Amygdala (tissue), 56 donors: ENCODE data around the gene SYNGR1.
"Not testable (repeated sequence)": the region's sequence is repeated elsewhere in the genome, so short reads cannot be mapped to it uniquely, and the experiment has no call there.

Experiments
- DNase-seq, 56 donors: peaks; one replicate each; lab custom pipeline; 2025; lab: John Stamatoyannopoulos, UW

Gene SYNGR1

GRCh38 chr22:39395936-39396796 is 46.4 kb downstream of the SYNGR1 start:
- no peak for DNase-seq

GRCh38 chr22:39396797-39397195 is 47.0 kb downstream of the SYNGR1 start:
- no peak for DNase-seq

GRCh38 chr22:39401301-39401631 is 51.5 kb downstream of the SYNGR1 start:
- no peak for DNase-seq

- peak in 52 of 56 donors; percentile 14 to 87 (median 60) for DNase-seq
These were observed 55.7 kb downstream of the SYNGR1 start for GRCh38 chr22:39405346-39406085.

- DNase-seq, result no peak
These were observed 58.4 kb downstream of the SYNGR1 start for GRCh38 chr22:39408173-39408572.

- no peak for DNase-seq
These were observed 59.0 kb downstream of the SYNGR1 start for GRCh38 chr22:39408807-39409206.

GRCh38 chr22:39409516-39410029 is 59.8 kb downstream of the SYNGR1 start:
- peak in 1 of 56 donors; percentile 13 for DNase-seq

- DNase-seq, result no peak
These were observed 60.5 kb downstream of the SYNGR1 start for GRCh38 chr22:39410264-39410663.

- not testable (repeated sequence) for DNase-seq
These were observed 62.1 kb downstream of the SYNGR1 start for GRCh38 chr22:39411828-39412365.

GRCh38 chr22:39413204-39413603 is 63.4 kb downstream of the SYNGR1 start:
- not testable (repeated sequence) for DNase-seq

GRCh38 chr22:39414377-39414776 is 64.6 kb downstream of the SYNGR1 start:
- DNase-seq, result no peak

GRCh38 chr22:39414886-39415285 is 65.1 kb downstream of the SYNGR1 start:
- DNase-seq, result peak in 22 of 56 donors; percentile 17 to 77 (median 41)

GRCh38 chr22:39415506-39415905 is 65.7 kb downstream of the SYNGR1 start:
- no peak for DNase-seq

- no peak for DNase-seq
These were observed 66.5 kb downstream of the SYNGR1 start for GRCh38 chr22:39416319-39416718.

GRCh38 chr22:39417641-39418040 is 67.8 kb downstream of the SYNGR1 start:
- no peak for DNase-seq

GRCh38 chr22:39418696-39419095 is 68.9 kb downstream of the SYNGR1 start:
- no peak for DNase-seq

GRCh38 chr22:39419096-39419495 is 69.3 kb downstream of the SYNGR1 start:
- DNase-seq, result no peak

- no peak for DNase-seq
These were observed 70.1 kb downstream of the SYNGR1 start for GRCh38 chr22:39419911-39420310.

- no peak for DNase-seq
These were observed 71.9 kb downstream of the SYNGR1 start for GRCh38 chr22:39421691-39422090.

- no peak for DNase-seq
These were observed 72.3 kb downstream of the SYNGR1 start for GRCh38 chr22:39422101-39422500.

- no peak for DNase-seq
These were observed 72.9 kb downstream of the SYNGR1 start for GRCh38 chr22:39422721-39423120.
